GM12873 (cell line): ENCODE data around the gene OGFOD2.

Experiments used
- TF ChIP-seq, protein P1 (sequence below): IDR thresholded peaks from 2 replicates; pipeline ENCODE4 v1.5.1; 2012; ENCODE audit warnings: low read depth, mild to moderate bottlenecking, moderate library complexity, low read length, control low read depth; ENCODE audit not compliant: insufficient read depth; ENCODE audit errors: missing control alignments

Gene OGFOD2

DNA sequence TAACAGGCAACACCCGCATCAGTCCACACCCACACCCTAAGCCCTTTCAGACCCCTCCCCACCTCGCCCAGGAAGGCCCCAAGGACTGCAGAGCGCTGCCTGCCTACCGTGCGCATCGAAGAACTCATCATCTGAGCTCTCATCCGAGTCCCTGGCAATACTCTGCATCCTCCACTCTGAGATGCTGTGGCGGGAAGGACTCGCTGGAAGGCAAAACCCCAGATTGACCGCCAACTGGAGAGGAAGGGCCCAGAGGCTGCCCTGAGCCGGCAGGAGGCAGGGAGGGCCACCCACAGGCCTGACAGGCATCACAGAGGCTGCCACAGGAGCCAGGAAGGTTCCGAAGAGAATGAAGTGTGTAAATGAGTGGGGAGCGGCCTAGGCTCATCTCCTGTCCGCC, 29.2 kb downstream of the OGFOD2 start:
- TF ChIP-seq, protein P1, sequence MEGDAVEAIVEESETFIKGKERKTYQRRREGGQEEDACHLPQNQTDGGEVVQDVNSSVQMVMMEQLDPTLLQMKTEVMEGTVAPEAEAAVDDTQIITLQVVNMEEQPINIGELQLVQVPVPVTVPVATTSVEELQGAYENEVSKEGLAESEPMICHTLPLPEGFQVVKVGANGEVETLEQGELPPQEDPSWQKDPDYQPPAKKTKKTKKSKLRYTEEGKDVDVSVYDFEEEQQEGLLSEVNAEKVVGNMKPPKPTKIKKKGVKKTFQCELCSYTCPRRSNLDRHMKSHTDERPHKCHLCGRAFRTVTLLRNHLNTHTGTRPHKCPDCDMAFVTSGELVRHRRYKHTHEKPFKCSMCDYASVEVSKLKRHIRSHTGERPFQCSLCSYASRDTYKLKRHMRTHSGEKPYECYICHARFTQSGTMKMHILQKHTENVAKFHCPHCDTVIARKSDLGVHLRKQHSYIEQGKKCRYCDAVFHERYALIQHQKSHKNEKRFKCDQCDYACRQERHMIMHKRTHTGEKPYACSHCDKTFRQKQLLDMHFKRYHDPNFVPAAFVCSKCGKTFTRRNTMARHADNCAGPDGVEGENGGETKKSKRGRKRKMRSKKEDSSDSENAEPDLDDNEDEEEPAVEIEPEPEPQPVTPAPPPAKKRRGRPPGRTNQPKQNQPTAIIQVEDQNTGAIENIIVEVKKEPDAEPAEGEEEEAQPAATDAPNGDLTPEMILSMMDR = no peak

DNA sequence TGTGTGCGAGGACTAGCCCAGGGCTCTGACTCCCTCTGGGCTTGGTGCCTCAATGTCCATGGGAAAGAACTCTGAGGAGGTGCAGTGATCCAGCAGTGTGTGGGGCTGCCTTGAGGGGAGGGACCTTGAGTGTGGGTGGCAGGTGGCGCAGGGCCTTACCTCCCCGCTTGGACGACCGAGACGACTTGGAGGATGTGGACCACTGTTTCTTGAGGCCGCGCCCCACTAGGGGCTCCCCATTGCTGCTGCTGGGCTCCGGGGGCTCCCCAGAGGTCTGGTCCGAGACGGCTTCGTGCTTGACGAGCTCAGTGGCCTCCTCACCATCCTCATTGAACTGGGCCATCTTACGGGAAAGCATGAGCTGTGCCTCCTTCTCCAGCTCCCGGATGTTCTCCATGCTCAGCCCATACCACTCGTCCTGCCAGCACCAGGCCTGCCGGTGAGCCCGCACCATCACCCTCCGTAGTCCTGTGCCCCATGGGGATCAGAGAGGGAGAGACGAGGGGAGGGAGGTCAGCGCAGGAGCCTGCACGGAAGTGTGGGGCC, 30.1 kb downstream of the OGFOD2 start:
- TF ChIP-seq, protein P1 = no peak

DNA sequence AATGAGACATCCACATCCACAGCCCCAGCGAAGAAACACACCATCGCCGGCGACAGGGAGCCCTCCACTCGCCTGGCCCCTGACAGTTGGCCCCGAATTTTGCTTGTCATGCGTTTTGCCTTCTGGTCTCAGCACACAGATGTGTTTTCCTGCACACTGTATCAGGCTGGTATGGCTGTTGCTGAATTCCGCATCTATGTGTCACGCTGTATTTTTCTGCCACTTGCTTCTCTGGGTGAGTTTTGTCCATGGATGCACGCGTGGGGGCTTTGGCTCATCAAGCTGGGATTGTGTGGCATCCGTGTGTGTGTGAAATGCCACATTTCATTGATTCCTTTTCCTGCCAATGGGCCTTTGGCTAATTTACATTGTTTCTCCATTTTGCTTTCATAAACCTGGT, 31.9 kb downstream of the OGFOD2 start:
- TF ChIP-seq, protein P1 = no peak

DNA sequence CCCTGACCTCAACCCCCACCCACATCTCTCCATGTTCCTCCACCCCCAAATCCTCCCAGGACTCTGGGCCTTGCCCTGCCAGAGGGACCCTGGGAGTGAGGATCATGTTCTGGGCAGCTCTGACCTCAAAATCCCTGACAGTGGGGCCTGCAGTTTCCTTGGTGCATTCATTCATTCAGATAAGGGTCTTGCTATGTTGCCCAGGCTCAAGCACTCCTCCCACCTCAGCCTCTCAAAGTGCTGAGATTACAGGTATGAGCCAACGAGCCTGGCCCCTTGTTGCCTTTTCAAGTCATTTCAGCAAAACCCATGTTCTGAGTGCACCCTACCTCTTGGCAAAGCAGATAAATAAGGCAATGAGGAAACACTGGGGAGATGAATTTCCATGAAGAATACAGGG, 35.1 kb downstream of the OGFOD2 start:
- TF ChIP-seq, protein P1 = no peak

DNA sequence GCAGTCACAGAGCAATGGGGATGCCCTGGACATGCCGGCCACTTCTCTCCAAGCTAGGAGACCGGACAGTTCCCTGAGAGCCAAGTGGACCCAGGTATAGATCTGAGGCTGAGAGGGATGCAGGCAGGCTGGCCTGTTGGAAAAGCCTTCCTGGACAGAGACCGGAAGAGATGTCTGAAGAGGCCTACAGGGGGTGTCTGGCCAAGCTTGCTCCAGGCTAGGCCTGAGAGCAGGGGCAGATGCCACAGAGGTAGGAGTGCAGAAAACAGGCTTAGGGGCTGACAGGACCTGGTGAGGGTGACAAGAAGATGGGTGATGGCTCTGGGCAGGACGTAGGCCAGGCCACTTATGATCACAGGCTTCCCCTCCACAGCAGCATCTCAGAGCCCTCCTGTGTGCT, 35.6 kb downstream of the OGFOD2 start:
- TF ChIP-seq, protein P1 = no peak

DNA sequence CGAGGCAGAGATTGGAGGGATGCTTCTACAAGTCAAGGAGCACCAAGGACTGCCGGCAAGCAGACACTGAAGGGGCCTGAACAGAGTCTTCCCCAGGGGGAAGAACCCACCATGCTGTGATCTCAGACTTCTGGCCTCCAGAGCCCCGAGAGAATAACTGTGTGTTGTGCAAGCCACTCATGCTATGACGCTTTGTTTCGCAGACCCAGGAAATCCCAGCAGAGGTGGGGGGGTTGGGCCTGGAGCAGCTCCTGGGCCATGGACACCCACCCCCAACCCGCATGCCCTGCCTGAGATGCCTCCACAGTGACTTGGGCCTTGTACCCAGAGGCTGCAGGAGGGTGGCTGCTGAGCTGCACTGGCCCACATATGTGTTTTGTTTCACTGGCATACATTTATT, 36.7 kb downstream of the OGFOD2 start:
- TF ChIP-seq, protein P1 = no peak

DNA sequence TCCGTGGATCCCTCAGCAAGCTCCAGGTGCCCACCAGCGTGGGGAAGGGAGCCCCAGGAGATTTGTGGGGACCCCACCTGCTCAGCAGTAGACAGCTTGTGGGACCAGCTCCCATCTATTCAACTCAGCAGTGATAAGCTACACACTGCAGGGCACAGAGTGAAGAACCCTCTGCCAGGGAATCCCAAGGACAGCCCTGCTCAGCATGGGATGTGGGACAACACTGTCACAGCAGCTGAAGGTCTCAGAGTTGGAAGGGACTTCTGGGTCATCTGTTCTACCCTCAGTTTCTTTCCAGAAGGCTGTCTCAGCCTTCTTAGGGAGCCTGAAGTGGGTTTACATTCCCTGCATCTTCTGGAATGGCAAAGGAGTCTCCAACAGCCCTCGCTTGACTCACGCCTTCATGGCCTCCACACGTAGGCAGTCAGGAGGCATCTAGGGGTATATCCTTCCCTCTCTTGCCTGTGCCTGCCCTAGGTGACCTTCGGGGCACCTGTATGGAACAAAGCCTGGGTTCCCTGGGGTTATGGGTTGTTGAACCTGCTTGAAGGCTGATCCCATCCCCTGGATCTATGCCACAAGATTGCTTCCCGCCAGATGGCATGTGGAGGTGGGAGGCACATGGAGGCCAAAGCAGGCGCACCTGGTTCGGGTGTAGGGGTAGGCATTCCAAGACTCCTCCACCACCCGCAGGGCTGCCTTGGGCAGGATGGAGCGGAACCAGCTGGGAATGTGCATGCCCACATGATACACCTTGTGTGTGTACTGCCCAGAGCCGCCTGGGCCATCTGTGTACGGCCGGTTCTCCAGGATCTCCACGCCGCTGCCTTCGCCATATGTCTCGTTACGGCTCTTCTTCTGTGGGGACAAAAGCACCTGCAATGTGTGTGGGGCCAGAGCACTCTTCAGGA, 38.4 kb downstream of the OGFOD2 start:
- TF ChIP-seq, protein P1 = no peak
